T-helper 17 cell (primary cell): Measurements from ENCODE around the gene ACOT7. TPM values are rescaled to one million over a fixed set of nuclear protein-coding genes. Genes with fewer than 3 reads are reported as not detected.
"Not testable (repeated sequence)": the region's sequence is repeated elsewhere in the genome, so short reads cannot be mapped to it uniquely, and the experiment has no call there.

Source experiments
- ATAC-seq: fragments of 150-1000 bp; cut with Tn5 transposase; 2 replicates; pipeline ENCODE4 v1.10.0; 2021; ENCODE audit warnings: mild to moderate bottlenecking, moderate library complexity
- DNase-seq, 3 donors: peaks; one replicate each; pipeline versions ENCODE4 v3.0.0 to v3.0.0-alpha.2; 2020 to 2021
- H3K9me3 ChIP-seq: one replicate; pipeline ENCODE4 v1.7.0; 2013; ENCODE audit warnings: low read length, mild to moderate bottlenecking; ENCODE audit not compliant: control insufficient read depth, poor library complexity, severe bottlenecking
- H3K27ac Mint-ChIP-seq: one replicate; pipeline ENCODE4 v1.8.0; 2022; ENCODE audit warnings: mild to moderate bottlenecking, moderate library complexity, mixed read lengths
- H3K27me3 Mint-ChIP-seq: one replicate; pipeline ENCODE4 v1.8.0; 2022; ENCODE audit warnings: mixed read lengths
- H3K36me3 Mint-ChIP-seq: one replicate; pipeline ENCODE4 v1.8.0; 2022; ENCODE audit warnings: low read depth, mixed read lengths
- H3K4me1 Mint-ChIP-seq: one replicate; pipeline ENCODE4 v1.8.0; 2022; ENCODE audit warnings: mild to moderate bottlenecking, mixed read lengths
- H3K4me3 Mint-ChIP-seq: one replicate; pipeline ENCODE4 v1.8.0; 2022; ENCODE audit warnings: mild to moderate bottlenecking, moderate library complexity, mixed read lengths
- total RNA-seq, 4 donors: library from RNA in 2 of 4; stranded (reverse) in 2 of 4; gene quantifications; one replicate each; pipeline ENCODE4 v1.2.3 and lab custom pipeline; 2022 to 2026

ACOT7 gene
- total RNA-seq, 2 donors from 2014 or later: 4.9 to 7.1 TPM

DNA sequence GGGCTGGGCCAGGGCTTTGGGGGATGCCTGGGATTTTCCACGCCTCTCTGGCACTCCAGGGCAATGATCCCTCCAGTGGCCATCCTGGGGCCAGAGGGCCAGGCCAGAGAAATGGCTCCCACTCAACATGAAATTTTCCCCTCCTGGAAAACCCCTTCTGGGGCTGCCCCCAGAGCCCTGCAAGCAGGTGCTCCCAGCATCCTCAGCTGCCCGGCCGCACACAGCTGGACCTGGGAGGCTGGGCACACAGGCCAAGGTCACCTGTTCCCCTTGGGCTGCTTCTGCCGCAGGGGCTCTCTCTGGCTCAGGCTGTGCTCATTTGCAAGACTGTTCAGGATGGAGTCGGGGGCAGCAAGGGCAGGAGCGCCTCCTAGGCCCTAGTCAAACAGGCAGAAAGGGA lies 34.9 kb upstream of the ACOT7 start:
- H3K27ac Mint-ChIP-seq, ATAC-seq, H3K4me1 Mint-ChIP-seq, H3K9me3 ChIP-seq, DNase-seq, H3K4me3 Mint-ChIP-seq, H3K36me3 Mint-ChIP-seq, H3K27me3 Mint-ChIP-seq: not testable (repeated sequence)

GRCh38 chr1:6427441-6428390 lies 34.1 kb upstream of the ACOT7 start:
- no peaks in the 10 kb centered on the region for H3K36me3 Mint-ChIP-seq
- no peaks in the 10 kb centered on the region for H3K9me3 ChIP-seq
- H3K4me3 Mint-ChIP-seq: no peak overlapping the region
- peaks cover 7% of the 10 kb centered on the region for H3K4me1 Mint-ChIP-seq
- no peak overlapping the region for H3K27ac Mint-ChIP-seq
- ATAC-seq (no peak), DNase-seq (no peak)
- H3K27me3 Mint-ChIP-seq: peaks cover 7% of the 10 kb centered on the region

DNA sequence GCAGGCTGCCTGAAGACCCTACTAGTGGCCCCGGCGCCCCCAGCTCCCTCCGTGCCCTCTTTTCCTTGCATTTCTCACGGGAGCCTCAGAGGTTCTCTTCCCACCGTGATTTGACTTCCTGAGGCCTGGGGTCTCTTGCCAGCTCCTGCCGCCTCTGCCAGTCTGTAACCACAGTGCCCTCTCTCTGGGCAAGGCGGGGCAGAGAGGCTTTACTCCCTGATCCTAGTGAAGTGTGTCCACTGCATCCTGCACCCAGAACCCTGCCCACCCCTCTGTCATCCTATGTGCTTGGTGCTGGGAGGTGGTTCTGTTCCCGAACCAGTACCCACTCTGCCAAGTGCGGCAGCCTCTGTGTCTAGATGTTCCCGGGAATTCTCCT lies 33.4 kb upstream of the ACOT7 start:
- no peaks in the 10 kb centered on the region for H3K36me3 Mint-ChIP-seq
- H3K27me3 Mint-ChIP-seq: peaks cover 8% of the 10 kb centered on the region
- H3K4me3 Mint-ChIP-seq: no peak overlapping the region
- DNase-seq (no peak), ATAC-seq (no peak)
- no peak overlapping the region for H3K27ac Mint-ChIP-seq
- H3K4me1 Mint-ChIP-seq: peaks cover 7% of the 10 kb centered on the region
- no peaks in the 10 kb centered on the region for H3K9me3 ChIP-seq

DNA sequence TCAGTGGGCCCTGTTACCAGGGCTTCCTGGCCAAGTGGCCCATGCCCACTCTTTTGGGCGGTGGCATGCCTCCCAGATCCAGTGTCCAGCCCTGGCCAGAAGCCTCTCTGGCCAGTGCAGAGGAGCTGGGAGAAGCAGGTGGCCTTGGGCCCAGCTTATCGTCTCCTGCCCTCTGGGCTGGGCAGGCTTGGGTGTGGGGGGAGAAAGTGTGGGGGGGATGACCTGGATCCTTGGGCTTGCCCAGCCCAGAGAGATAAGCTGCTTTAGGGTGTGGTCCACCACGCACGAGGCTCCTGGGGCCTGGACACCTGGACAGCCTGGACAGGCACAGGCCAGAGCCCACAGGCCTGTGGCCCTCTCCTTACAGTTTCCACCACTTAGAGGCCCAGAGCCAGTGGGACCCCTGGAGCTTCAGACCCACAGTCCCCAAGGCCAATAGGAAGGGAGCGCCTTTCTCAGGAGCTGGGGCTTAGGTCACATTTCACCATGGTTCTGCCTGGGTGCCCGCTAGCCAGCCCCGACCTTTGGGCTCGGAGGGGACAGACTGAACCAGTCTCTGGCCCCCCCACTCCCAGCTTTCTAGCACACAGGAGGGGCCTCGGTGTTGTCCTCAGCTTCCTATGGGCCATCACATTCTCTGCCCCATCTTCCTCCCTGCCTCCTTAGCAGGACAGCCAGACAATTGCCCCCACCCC lies 32.9 kb upstream of the ACOT7 start:
- H3K9me3 ChIP-seq: no peaks in the 10 kb centered on the region
- ATAC-seq (no peak), DNase-seq (no peak)
- H3K4me3 Mint-ChIP-seq: no peak overlapping the region
- peaks cover 13% of the 10 kb centered on the region for H3K27me3 Mint-ChIP-seq
- peaks cover 11% of the 10 kb centered on the region for H3K4me1 Mint-ChIP-seq
- no peaks in the 10 kb centered on the region for H3K36me3 Mint-ChIP-seq
- H3K27ac Mint-ChIP-seq: no peak overlapping the region

- ATAC-seq (no peak), DNase-seq (no peak)
- Mint-ChIP-seq H3K27me3 (peaks cover 19% of the 10 kb centered on the region), H3K27ac (no peak overlapping the region), H3K4me1 (peaks cover 12% of the 10 kb centered on the region), H3K36me3 (no peaks in the 10 kb centered on the region), H3K4me3 (no peak overlapping the region)
- no peaks in the 10 kb centered on the region for H3K9me3 ChIP-seq
Measured at GRCh38 chr1:6425658-6426057, 32.1 kb upstream of the ACOT7 start.

DNA sequence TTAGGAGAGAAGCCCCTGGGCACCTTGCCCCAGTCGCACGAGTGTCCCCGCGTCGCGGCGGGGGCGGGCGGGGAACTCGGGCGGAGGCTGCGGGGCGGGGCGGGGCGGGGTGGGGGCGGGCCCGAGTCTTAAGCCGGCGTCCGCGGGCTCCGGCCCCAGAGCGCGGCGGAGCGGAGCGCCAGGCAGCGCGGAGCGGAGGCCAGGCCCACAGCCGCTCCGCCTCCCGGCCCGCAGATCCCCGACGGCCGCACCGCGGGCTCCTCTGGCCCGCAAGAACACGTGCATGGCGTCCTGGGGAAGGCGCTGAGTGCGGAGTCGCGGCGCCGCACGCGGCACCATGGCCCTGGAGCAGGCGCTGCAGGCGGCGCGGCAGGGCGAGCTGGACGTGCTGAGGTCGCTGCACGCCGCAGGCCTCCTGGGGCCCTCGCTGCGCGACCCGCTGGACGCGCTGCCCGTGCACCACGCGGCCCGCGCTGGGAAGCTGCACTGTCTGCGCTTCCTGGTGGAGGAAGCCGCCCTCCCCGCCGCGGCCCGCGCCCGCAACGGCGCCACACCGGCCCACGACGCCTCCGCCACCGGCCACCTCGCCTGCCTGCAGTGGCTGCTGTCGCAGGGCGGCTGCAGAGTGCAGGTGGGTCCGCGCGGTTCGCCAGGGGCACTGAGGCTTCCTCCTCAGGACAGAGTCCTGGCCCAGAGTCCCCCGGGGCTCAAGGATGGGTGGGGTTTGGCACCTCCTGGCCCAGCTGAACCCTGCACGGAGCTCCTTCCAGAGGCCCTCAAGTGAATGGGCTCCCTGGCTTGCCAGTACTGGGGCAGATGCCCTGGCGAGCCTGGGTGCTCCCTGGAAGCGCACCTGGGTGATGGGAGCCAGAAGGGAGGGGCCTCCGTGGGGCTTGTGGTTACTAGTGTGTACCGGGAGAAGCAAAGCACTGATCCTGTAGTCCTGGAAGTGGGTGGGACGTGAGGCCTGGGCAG lies 31.3 kb upstream of the ACOT7 start, which contains the start of gene ESPN:
TSS of gene ESPN (plus strand) at position 158 of the 975 bp plus-strand sequence. CDS start at position 338, 180 bp downstream.
- peaks cover 19% of the 10 kb centered on the region for H3K27me3 Mint-ChIP-seq
- no peak within 1 kb of the TSS for H3K27ac Mint-ChIP-seq
- peaks cover 13% of the 10 kb centered on the region for H3K4me1 Mint-ChIP-seq
- peak within 1 kb of the TSS; percentile 77 for H3K4me3 Mint-ChIP-seq
- ATAC-seq (peak; percentile 30), DNase-seq (peak in 1 of 3 donors; percentile 20)
- no peaks in the 10 kb centered on the region for H3K36me3 Mint-ChIP-seq
- no peaks in the 10 kb centered on the region for H3K9me3 ChIP-seq

GRCh38 chr1:6424000-6424565 lies 30.5 kb upstream of the ACOT7 start:
- Mint-ChIP-seq H3K4me3 (peak overlapping the region; percentile 77), H3K36me3 (no peaks in the 10 kb centered on the region), H3K4me1 (peaks cover 16% of the 10 kb centered on the region), H3K27me3 (peaks cover 19% of the 10 kb centered on the region), H3K27ac (no peak overlapping the region)
- ATAC-seq (no peak), DNase-seq (no peak)
- no peaks in the 10 kb centered on the region for H3K9me3 ChIP-seq

- Mint-ChIP-seq H3K27ac (no peak overlapping the region), H3K27me3 (peaks cover 20% of the 10 kb centered on the region), H3K4me1 (peaks cover 18% of the 10 kb centered on the region), H3K36me3 (no peaks in the 10 kb centered on the region), H3K4me3 (peak overlapping the region; percentile 77)
- DNase-seq: peak; percentile 60 to 68 (median 61)
- ATAC-seq: peak; percentile 82
- no peaks in the 10 kb centered on the region for H3K9me3 ChIP-seq
Measured at GRCh38 chr1:6423321-6423999, 29.9 kb upstream of the ACOT7 start.

GRCh38 chr1:6421266-6421665 lies 27.7 kb upstream of the ACOT7 start:
- Mint-ChIP-seq H3K4me1 (peaks cover 19% of the 10 kb centered on the region), H3K36me3 (no peaks in the 10 kb centered on the region), H3K27me3 (peaks cover 39% of the 10 kb centered on the region), H3K27ac (no peak overlapping the region), H3K4me3 (no peak overlapping the region)
- ATAC-seq: no peak
- DNase-seq: no peak
- no peaks in the 10 kb centered on the region for H3K9me3 ChIP-seq

- H3K9me3 ChIP-seq: no peaks in the 10 kb centered on the region
- Mint-ChIP-seq H3K36me3 (no peaks in the 10 kb centered on the region), H3K4me3 (peak overlapping the region; percentile 19), H3K27ac (no peak overlapping the region), H3K27me3 (peaks cover 46% of the 10 kb centered on the region), H3K4me1 (peaks cover 19% of the 10 kb centered on the region)
- DNase-seq (no peak), ATAC-seq (no peak)
Measured at GRCh38 chr1:6420454-6421042, 27.0 kb upstream of the ACOT7 start.

DNA sequence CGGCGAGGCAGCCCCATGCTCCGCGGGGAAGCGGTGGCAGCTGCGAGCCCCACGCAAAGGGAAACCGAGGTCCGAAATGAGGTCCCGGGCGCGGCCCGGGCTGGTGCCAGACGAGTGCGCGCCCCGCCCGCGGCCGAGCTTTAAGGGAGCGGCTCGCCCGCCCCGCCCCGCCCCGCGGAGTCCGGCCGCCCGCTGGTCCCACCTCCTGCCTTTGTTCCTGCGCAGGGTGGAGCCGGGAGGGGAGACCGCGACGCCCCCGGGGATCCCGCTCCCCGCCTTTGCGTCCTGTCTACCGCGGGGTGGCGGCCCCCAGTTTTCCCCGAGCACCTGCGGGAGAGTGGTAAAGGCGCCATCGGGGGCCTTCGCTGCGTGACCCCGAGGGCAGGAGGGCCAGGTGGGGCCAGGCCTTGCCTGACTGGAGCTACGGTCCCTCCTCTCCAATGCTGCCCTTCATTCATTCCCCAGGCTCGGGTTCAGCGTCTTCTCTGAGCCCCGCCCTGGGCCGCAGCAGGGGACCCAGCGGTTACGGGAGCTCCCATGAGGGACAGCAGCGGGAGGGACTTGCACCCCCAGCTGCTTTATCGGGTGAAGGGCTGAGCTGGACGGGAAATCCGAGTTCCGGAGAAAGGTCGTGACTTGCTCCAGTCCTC lies 26.4 kb upstream of the ACOT7 start, which contains the start of gene HES2:
TSS of gene HES2 (minus strand) at position 116 of the 650 bp plus-strand sequence. CDS start at position 17, 99 bp downstream.
- peaks cover 53% of the 10 kb centered on the region for H3K27me3 Mint-ChIP-seq
- peaks cover 19% of the 10 kb centered on the region for H3K4me1 Mint-ChIP-seq
- H3K27ac Mint-ChIP-seq: no peak within 1 kb of the TSS

More for the DNA sequence above, 26.4 kb upstream of the ACOT7 start, which contains the start of gene HES2:
- H3K36me3 Mint-ChIP-seq: no peaks in the 10 kb centered on the region
- DNase-seq (no peak), ATAC-seq (peak; percentile 11)
- H3K4me3 Mint-ChIP-seq: peak within 1 kb of the TSS; percentile 69
- H3K9me3 ChIP-seq: no peaks in the 10 kb centered on the region
